RWPE2 (cell line): ENCODE data around the gene DCLK3.

Experiments
- ATAC-seq: fragments of 200-7000 bp; cut with Tn5 transposase; 3 replicates; pipeline ENCODE4 v1.9.1; 2021; ENCODE audit warnings: low read depth
- DNase-seq: peaks from one replicate; pipeline ENCODE4 v3.0.0-alpha.2; 2020; ENCODE audit warnings: low spot score
- H3K27ac ChIP-seq: fragments of 450-650 bp; 2 replicates; pipeline ENCODE4 v1.5.1; 2017; ENCODE audit warnings: mild to moderate bottlenecking; ENCODE audit not compliant: poor library complexity, severe bottlenecking
- H3K27me3 ChIP-seq: fragments of 250-450 bp; sonication (Bioruptor Pico); 2 replicates; pipeline ENCODE4 v1.5.1; 2021; ENCODE audit warnings: mild to moderate bottlenecking, moderate library complexity; ENCODE audit not compliant: insufficient read depth, poor library complexity, severe bottlenecking
- H3K36me3 ChIP-seq: fragments of 250-450 bp; sonication (Bioruptor Pico); 2 replicates; pipeline ENCODE4 v1.5.1; 2020; ENCODE audit warnings: low read depth, mild to moderate bottlenecking, moderate library complexity
- H3K4me1 ChIP-seq: fragments of 250-450 bp; sonication (Bioruptor Pico); 2 replicates; pipeline ENCODE4 v1.5.1; 2021; ENCODE audit warnings: mild to moderate bottlenecking, moderate library complexity; ENCODE audit not compliant: insufficient read depth, poor library complexity, severe bottlenecking
- H3K4me3 ChIP-seq: fragments of 250-450 bp; sonication (Bioruptor Pico); 2 replicates; pipeline ENCODE4 v1.5.1; 2021; ENCODE audit warnings: mild to moderate bottlenecking, moderate library complexity; ENCODE audit not compliant: severe bottlenecking
- H3K9me3 ChIP-seq: fragments of 250-450 bp; sonication (Bioruptor Pico); 2 replicates; pipeline ENCODE4 v1.5.1; 2021; ENCODE audit warnings: mild to moderate bottlenecking, moderate library complexity; ENCODE audit not compliant: severe bottlenecking
- TF ChIP-seq, protein P1 (sequence below): fragments of 450-650 bp; IDR thresholded peaks from one replicate; pipeline ENCODE4 v1.5.1; 2017; ENCODE audit warnings: mild to moderate bottlenecking, moderate library complexity; ENCODE audit not compliant: poor library complexity, severe bottlenecking

DCLK3 gene

GRCh38 chr3:36733162-36733696, 31.1 kb downstream of the DCLK3 start:
- Histone ChIP-seq H3K9me3 (no peaks in the 10 kb centered on the region), H3K4me1 (no peaks in the 10 kb centered on the region), H3K27me3 (no peaks in the 10 kb centered on the region), H3K36me3 (no peaks in the 10 kb centered on the region), H3K27ac (no peak overlapping the region), H3K4me3 (no peak overlapping the region)
- ATAC-seq (no peak), DNase-seq (no peak)
- TF ChIP-seq, protein P1, sequence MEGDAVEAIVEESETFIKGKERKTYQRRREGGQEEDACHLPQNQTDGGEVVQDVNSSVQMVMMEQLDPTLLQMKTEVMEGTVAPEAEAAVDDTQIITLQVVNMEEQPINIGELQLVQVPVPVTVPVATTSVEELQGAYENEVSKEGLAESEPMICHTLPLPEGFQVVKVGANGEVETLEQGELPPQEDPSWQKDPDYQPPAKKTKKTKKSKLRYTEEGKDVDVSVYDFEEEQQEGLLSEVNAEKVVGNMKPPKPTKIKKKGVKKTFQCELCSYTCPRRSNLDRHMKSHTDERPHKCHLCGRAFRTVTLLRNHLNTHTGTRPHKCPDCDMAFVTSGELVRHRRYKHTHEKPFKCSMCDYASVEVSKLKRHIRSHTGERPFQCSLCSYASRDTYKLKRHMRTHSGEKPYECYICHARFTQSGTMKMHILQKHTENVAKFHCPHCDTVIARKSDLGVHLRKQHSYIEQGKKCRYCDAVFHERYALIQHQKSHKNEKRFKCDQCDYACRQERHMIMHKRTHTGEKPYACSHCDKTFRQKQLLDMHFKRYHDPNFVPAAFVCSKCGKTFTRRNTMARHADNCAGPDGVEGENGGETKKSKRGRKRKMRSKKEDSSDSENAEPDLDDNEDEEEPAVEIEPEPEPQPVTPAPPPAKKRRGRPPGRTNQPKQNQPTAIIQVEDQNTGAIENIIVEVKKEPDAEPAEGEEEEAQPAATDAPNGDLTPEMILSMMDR = no peak

DNA sequence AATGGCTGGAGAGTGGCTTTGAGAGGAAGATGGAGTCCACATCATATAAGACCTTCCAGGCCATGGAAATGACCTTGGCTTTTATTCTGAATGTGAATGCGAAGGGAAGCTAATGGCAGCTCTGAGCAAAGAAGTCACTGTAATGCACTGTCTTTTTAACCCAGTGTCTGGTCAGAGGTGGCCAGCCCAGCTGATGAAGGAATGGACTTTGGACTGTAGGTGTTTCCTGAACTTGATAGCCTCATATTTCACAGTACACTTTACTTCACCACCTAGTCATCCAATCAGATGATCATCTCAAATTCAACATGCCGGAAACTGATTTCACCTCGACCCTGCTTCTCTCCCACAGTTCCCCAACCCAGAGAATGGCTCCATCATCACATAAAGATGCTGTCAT, 33.4 kb downstream of the DCLK3 start:
- no peak for ATAC-seq
- Histone ChIP-seq H3K27ac (no peak overlapping the region), H3K36me3 (no peaks in the 10 kb centered on the region), H3K9me3 (no peaks in the 10 kb centered on the region), H3K27me3 (no peaks in the 10 kb centered on the region), H3K4me3 (no peak overlapping the region), H3K4me1 (no peaks in the 10 kb centered on the region)
- TF ChIP-seq, protein P1 = no peak
- no peak for DNase-seq

DNA sequence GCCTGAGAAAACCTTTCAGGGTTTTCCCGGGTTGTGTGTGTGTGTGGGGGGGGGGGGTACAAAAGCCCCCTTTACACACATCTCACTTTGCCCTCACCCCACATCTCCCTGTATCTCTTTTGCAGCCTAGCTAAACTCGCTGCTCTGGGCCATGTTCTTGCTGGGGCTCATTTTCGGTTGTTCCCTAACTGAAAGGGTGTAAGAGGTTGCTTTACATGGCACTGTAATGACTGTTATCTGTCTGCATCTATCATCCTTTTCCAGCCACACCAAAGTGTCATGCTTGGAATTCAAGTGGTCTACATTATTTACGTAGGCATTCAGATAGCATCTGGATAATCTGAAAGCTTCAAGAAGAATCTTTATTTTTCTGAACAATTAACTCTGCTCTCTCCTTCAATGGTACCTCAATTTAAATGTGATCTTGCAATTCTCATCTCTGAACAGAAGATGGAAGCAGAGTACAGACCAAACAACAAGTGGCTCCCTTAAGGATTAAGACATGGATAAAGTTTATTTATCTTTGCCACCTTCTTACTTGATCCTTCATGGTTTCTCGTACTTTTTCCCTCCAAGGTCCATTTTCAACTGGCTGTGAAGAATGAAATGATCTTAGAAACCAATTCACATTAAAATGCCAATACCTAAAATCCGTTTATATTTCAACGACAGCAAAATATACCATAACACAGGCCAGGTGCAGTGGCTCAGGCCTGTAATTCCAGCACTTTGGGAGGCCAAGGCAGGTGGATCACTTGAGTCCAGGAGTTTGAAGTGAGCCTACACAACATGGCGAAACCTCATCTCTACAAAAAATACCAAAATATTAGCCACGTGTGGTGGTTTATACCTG, 34.9 kb downstream of the DCLK3 start:
- DNase-seq = no peak
- TF ChIP-seq, protein P1 = peak; percentile 82
- no peaks in the 10 kb centered on the region for H3K36me3 ChIP-seq
- H3K4me1 ChIP-seq = no peaks in the 10 kb centered on the region
- no peak overlapping the region for H3K27ac ChIP-seq
- H3K9me3 ChIP-seq = no peaks in the 10 kb centered on the region
- H3K27me3 ChIP-seq = no peaks in the 10 kb centered on the region
- no peak overlapping the region for H3K4me3 ChIP-seq
- peak; percentile 70; the same call in 2 of the 3 replicates for ATAC-seq

GRCh38 chr3:36714343-36715086, 49.8 kb downstream of the DCLK3 start:
- ATAC-seq = peak; percentile 46; the same call in 1 of the 3 replicates

More at GRCh38 chr3:36714343-36715086, 49.8 kb downstream of the DCLK3 start:
- no peak for DNase-seq
- TF ChIP-seq, protein P1 = no peak
- H3K4me3 ChIP-seq = no peak overlapping the region
- H3K36me3 ChIP-seq = no peaks in the 10 kb centered on the region
- no peak overlapping the region for H3K27ac ChIP-seq
- no peaks in the 10 kb centered on the region for H3K4me1 ChIP-seq
- no peaks in the 10 kb centered on the region for H3K9me3 ChIP-seq
- H3K27me3 ChIP-seq = no peaks in the 10 kb centered on the region
